Stimulated activated CD4-positive, alpha-beta T cell treated with anti-CD3 and anti-CD28 coated beads, TNF-alpha, amount 100 ng/mL, for 4 hours (primary cell): ENCODE measurements around the gene ACVR1B.

Experiments
- DNase-seq, 3 experiments: peaks; one replicate each; pipeline ENCODE4 v3.0.0-alpha.2; 2020; ENCODE audit warnings: low read depth in 3 of 3

ACVR1B gene

GRCh38 chr12:52043386-52044212 is 92.1 kb downstream of the ACVR1B start:
- no peak for DNase-seq

DNA sequence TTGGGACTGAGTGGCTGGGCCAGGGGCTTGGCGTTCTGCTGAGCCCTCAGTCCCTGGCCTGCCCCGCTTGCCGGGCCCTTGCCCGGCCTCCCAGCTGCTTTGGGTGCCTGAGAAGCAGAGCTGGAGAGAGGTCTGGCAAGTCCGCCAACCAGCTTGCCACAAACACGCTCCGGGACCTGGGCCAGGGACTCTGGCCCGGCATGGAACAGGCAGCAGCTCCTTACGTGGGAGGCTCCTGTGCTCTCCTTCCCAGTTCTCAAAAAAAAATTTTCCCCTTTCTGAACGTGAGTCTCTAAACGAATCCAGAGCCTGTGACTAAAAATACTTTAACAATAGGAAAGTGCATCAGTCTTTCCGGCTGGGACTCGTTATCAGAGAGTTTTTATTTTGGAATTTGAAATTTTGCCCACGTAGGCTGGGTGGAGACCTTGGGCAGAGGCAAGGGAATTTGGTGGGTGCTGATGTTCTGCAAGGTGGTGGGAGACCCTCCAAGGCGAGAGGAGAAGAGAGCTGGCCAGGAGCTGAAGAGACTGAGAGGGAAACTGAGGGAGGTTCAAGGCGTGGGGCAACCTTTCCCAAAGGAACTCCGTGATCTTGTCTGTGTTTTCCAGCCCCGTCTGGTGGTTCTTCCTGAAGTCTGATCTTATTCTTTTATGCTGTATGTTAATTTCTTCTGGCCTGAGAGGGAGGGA is 92.9 kb downstream of the ACVR1B start:
- no peak for DNase-seq

GRCh38 chr12:52045794-52046199 is 94.3 kb downstream of the ACVR1B start:
- DNase-seq, result no peak
